NOMO-1 (cell line): ENCODE data around the gene IL1A.
"Not testable (repeated sequence)": the region's sequence is repeated elsewhere in the genome, so short reads cannot be mapped to it uniquely, and the experiment has no call there.

Experiments
- DNase-seq, 2 experiments: peaks; one replicate each; lab custom pipeline; 2025; ENCODE audit not compliant: unreplicated experiment in 2 of 2; lab: John Stamatoyannopoulos, UW

The IL1A gene, protein sequence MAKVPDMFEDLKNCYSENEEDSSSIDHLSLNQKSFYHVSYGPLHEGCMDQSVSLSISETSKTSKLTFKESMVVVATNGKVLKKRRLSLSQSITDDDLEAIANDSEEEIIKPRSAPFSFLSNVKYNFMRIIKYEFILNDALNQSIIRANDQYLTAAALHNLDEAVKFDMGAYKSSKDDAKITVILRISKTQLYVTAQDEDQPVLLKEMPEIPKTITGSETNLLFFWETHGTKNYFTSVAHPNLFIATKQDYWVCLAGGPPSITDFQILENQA

DNA sequence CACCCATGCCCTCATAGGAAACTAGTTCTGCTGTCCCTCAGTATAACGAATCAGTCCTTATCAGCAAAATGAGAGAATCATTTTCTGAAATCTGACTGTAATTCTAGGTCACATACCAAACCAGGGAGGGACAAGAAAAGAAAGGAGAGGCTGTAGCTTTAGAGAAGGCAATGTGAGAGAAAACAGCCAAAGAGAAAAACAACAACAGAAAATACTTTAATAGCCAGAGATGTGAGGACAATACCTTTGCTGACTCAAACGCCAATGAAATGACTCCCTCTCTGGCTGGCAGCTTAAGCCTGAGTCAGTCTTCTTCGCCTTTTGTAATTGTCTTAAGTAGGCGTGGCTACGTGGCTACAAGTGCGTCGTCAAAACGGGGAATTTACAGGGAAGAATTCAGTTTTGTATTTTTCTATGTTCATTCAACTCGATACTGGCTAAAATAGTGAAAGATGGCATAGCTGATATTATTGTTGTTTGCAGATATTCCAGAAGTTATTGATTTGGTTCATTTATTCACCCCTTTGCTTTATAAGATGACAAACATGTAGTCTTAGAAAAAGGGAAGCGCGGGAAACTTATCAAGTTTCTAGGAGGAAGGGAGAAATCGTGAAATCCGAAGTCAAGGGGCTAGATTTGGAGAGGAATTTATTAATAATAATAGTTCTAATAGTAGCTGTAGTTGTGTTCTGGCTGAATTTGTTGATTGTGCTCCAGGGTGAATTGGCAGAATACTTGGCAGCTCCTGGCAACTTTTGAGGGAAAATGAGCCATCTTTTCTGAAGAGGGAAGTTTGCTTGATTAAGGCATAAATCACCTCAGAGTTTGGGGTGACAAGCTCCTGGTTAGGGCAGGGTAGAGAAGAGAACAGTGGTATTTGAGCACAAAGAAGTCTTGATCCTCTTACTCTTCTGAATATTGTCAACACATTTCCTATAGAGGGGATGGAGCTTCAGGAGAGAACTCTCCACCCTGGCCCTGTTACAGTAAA, at the start of gene IL1A:
Gene IL1A, minus strand, starts transcription at position 295 of the 991 bp plus-strand sequence. CDS start 723 bp downstream, outside the sequence.
- peak; percentile 56 to 89 for DNase-seq

DNA sequence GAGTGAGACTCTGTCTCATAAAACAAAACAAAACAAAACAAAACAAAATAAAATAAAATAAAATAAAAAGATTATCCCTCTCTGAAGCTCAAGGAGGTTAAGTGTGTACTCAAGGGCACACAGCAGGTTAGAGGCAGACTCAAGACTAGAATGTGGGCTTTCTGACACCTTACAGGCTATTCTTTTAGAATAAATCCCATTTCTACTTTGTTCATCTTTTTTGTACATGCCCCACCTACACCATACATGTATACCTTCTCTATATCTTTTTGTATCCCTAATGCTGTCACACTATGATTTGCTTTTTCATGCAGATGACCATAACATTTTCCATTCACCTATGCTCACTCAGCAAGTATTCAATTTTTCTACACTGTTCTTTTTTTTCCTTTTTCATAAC, 49.7 kb upstream of the IL1A start:
- DNase-seq, result no peak

DNA sequence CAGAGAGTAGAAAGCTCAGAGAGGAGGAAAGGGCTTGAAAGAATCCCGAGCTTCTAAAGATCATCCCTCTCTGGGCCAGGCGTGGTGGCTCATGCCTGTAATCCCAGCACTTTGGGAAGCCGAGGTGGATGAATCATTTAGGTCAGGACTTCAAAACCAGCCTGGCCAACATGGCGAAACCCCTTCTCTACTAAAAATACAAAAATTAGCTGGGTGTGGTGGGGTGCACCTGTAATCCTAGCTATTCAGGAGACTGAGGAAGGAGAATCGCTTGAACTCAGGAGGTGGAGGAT, 49.3 kb upstream of the IL1A start:
- not testable (repeated sequence) for DNase-seq

DNA sequence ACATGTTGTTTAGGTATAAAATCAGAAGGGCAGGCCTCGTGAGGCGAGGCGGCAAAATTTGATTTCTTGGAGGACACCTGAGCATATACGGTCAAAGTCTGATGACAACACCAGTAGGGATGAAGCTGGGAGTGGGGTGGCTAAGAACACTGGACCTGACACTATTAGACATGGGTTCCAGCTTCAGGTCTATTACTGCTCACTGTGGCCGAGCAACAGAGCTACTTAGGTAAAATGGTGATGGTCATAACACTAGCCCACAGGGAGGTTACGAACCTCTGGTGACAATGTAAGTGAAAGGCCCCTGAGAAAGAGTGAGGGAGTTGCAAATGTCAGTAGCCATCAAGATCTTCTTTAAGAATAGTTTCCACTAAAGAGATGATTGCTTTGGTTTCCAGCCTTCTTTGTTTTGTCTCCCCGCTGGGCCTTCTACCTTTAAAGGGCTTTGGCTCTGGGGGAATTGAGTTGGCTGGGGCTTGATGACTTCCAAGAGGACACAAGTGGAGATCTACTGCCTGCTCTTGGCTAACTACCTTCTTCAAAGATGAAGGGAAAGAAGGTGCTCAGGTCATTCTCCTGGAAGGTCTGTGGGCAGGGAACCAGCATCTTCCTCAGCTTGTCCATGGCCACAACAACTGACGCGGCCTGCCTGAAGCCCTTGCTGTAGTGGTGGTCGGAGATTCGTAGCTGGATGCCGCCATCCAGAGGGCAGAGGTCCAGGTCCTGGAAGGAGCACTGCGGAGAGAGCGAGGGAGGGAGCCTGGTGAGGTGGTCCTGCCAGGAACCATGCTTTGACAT, 48.7 kb upstream of the IL1A start:
- no peak for DNase-seq

DNA sequence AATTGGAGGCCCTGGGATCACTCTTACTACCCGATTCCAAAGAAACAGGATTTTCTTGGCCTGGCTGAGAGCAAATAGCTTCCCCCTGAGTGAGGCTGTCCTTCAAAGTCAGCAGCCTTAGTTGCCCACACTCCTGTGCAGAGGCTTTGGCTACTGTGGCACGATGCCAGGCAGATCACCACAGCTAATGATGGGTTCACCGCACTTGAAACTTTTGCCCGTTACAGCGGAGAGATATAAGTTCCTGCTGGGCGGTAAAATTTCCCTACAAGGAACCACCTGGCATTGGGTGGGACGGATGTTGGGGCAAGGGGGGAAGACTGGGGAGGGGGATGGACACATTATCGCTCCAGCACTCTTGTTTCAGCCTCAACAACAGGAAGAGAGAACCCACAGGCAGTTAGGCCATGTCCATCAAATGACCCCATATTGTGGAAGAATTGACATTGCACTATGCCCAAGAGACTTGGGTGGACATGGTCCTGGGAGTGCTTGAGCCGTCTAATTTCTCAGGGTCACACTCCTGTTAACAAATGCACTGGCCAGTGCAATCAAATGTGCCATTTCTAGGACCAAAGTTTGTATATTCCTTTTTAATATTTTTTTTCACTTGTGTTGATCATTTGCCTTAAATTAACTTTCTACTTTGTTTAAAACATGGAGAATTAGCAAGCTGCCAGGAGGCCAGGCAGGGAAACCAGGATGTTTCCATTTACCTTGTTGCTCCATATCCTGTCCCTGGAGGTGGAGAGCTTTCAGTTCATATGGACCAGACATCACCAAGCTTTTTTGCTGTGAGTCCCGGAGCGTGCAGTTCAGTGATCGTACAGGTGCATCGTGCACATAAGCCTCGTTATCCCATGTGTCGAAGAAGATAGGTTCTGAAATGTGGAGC, 47.9 kb upstream of the IL1A start:
- no peak for DNase-seq

DNA sequence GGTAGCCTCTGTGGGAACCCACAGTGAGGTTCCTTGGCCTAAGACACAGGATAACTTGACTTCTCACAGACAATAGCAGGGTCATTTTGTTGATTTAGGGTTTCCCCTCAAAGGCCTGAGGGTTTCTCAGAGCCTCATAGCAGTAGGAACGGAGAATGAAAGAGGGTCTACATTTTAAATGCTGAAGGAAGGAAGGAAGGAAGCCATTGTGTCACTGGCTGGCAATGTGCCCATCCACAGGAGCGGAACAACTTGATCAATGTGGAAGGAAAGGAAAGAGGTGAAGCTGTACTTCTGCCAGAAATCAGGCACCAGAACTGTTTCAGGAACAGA, 47.2 kb upstream of the IL1A start:
- no peak for DNase-seq

DNA sequence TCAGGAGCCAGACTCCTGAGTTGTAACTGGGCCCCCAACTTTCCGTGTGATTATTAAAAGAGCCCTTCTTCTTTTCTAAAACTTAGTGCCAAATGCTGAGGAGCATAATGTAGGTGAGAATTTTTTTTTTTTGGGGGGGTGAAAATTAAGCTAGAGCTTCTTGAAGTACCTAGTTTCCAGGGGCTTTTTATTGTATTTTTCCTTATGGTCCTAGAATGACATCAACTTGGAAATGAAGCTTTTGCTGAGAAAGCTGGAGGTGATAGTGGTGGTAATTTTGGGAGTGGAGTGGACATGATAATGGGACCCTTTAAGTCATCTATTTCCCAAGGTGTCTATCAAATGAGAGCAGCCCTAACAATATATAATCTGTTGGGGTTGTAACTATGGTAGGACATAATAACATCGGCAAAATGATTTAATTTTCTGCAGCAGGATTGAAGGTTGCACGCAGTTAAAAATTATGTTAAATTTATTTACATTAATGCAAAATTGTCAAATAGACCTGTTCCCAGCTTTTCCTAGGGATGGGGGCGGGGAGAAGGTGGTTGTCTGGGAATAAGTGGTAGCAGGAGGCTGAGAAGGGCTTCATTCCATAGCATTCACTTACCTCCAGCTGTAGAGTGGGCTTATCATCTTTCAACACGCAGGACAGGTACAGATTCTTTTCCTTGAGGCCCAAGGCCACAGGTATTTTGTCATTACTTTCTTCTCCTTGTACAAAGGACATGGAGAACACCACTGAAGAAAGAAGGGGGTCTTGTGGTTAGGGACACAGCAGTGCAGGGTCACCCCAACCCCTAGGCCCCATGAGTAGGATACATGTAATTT, 46.6 kb upstream of the IL1A start:
- DNase-seq, result no peak

DNA sequence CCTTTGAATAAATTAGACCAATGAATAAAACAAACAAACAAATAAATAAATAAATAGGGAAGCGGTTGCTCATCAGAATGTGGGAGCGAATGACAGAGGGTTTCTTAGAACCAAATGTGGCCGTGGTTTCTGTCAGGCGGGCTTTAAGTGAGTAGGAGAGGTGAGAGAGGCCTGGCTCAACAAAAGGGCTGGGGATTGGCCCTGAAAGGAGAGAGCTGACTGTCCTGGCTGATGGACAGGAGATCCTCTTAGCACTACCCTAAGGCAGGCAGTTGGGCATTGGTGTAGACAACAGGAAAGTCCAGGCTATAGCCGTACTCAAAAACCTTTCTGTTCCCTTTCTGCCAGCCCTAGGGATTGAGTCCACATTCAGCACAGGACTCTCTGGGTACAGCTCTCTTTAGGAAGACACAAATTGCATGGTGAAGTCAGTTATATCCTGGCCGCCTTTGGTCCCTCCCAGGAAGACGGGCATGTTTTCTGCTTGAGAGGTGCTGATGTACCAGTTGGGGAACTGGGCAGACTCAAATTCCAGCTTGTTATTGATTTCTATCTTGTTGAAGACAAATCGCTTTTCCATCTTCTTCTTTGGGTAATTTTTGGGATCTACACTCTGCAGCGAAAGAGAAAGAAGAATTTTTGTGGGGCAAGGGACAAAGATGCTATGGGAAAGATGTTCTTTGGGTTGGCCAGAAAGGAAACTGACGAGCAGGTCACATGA, 45.8 kb upstream of the IL1A start:
- no peak for DNase-seq

DNA sequence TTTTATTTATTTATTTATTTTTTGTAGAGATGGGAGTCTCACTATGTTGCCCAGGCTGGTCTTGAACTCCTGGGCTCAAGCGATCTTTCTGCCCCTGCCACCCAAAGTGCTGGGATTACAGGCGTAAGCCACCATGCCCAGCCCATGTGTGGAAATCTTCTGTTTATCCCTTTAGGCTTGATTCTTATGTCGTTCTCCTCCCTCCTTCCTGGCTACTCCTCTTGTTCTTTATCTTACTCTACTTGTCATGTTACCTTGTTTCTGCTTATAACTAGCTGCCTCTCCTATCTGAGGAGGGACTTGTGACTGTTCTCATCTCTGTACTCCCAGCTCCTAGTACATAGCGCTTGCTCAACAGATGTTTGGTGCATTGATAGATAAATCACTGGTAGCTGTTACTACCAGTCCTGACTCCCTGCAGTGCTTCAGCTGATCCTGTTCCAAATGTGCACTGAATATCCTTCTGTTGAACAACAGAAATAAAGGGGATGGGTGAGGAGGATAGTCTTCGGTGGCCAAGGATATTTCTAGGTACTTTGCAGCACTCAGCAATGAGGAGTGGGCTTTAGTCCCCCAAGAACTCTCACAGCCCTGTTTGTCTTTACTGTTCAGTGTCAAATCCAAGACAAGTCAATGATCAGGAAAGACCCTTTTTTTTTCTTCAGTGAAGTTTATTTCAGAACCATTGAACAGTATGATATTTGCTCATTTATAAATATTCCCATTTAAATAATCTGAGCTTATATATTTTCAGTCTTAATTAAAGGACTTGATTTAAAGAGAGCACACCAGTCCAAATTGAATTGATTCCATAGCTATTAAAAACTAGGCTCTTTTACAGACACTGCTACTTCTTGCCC, 45.0 kb upstream of the IL1A start:
- DNase-seq, result no peak

DNA sequence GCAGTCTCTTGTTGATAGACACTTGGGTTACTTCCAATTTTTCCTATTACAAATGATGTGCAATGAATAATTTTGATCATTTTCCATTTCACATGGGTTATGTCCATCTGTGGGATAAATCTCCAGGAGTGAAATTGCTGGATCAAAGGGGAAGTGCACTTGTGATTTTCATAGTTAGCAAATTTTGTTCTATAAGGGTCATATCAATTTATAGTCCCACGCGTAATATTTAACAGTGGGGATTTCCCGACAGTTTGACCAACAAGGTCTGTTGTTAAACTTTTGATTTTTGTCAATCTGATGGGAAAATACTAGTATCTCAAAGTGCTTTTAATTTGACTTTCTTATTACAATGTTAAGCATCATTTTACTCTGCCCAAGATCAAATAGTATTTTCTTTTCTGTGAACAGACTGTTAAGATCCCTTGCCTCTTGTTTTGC, 44.0 kb upstream of the IL1A start:
- DNase-seq, result no peak

DNA sequence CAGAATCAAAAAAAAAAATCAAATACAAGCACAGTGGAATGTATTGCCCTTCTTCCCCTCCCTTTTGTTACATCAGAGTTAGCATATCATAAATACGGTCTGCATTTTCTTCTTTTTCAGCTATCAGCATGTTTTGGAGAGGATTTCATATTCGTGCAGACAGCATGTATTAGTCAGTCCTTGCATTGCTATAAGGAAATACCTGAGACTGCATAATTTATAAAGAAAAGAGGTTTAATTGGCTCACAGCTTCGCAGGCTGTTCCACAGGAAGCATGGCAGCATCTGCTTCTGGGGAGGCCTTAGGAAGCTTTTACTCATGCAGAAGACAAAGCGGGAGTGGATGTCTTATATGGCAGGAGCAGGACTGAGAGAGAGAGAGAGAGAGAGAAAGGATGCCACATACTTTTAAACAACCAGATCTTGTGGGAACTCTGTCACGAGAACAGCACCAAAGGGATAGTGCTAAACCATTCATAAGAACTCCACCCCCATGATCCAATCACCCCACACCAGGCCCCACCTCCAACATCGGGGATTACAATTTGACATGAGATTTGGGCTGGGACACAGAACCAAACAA, 43.4 kb upstream of the IL1A start:
- DNase-seq, result no peak

DNA sequence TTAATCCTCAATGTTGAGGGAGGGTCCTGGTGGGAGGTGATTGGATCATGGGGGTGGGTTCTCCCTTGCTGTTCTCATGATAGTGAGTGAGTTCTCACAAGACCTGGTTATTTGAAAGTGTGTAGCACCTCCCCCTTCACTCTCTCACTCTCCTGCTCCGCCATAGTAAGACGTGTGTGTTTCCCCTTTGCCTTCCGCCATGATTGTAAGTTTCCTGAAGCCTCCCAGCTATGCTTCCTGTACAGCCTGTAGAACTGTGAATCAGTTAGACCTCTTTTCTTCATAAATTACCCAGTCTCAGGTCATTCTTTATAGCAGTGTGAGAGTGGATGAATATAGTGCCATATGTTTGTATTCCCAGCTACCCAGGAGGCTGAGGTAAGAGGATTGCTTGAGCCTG, 42.7 kb upstream of the IL1A start:
- DNase-seq, result no peak

DNA sequence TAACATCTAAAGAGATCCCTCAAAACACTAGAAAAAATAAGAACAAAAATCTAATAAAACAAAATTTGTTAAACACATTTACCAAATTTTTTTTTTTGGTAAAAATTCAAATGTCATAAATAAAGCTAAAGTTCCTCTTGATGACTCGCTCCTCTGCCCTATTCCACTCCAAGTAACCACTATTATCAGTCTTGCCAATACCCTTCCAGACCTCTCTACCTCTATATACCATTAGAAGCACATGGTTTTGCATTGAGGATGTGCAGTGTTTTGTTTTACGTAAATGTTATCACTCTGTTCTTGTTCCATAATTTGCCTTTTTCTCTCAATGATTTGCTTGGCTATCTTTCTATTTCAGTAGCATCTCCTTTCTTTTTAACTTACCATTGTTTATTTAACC, 41.4 kb upstream of the IL1A start:
- DNase-seq, result no peak

DNA sequence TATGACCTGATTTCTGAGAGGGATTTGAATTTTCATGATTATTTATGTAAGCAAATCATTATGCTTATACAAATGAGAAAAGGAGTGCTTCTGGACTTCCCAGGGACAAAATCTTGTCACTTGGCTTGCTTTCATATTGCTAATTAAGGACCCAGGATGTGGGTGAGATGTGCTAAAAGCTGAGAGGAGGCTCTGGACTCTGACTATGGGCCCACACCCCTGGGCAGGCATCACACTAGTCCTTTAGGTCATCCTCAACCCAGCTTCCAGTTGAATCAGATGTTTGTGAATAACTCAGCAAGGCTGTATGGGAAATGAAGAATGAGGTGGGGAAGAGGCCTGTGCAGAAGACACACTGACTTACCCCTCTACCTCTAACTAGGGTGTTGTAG, 40.4 kb upstream of the IL1A start:
- no peak for DNase-seq

DNA sequence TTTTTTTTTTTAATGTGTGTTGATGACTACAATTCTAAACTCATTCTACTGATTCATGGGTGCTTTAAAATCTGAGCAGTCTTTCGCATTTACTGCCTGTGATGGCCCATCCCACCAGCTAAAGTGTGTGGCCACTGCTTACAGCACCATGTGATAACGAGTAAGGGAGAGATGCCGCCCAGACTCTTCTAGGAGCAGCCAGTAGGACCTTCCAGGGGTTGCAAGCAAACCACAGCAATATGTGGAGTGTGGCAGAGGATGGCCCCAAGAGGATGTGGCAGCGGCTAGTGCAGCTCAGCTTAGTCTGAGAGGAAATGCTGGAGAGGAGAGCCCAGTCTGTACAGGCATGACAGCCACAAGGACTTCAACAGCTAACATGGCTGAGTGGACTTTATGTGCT, 37.4 kb upstream of the IL1A start:
- no peak for DNase-seq

DNA sequence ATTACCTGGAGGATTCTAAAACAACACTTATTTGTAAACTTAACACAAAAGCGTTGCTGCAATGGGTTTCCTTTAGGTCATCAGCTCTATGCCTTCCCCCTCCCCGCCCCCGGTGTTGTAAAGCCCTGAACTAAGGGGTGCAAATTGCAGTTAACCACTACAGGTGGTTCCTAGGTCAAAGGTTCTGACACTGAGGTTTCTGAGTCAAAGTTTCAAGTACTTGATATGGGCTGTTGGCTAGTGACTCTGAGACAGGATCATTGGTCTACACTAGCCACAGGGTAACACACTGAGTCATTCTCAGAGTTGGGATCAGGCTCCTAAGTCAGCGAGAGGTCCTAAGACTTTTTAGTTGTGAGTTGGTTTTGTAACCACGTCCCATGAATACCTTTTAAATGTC, 36.8 kb upstream of the IL1A start:
- no peak for DNase-seq

DNA sequence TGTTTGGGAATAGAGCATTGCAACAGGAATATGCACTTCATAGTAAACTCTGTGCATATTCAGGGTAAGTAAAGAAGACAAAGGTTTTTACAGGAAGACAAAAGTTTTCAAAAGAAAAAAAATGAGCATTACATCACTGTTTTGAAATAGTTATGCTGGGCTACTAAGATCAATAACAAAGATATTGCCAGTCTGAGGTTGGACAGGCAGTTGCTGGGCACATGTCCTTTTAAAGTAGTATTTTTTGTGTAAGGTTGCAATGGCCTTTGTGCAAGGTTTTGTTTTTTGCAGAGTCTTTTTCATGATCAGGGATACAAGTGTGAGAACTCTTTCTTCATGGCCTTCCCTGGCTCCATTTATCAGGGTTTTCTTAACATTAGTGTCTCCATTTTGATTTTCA, 36.0 kb upstream of the IL1A start:
- no peak for DNase-seq

DNA sequence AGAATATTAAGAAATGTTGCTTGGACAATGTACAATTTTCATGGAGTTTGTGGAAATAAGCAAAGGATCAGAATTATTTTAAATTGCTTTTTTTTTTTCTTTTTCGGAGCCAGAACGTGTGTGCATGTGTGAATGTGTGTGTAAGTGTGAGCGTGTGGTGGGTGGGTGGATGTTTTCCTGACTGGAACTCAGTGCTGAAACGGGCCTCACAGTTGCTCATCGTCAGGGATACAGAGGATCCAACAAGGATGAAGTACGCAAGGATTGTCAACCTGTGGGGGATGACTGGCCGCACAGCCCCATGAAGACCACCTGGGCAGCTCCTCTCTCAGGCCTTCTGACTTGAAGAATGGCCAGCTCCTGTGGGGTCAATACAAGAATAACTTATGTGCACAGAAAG, 34.8 kb upstream of the IL1A start:
- no peak for DNase-seq
